Astrocyte of the spinal cord (primary cell): Measurements from ENCODE around the gene FASN.

Experiments
- DNase-seq: peaks from one replicate; pipeline ENCODE4 v3.0.0; 2011; ENCODE audit warnings: low read depth, low spot score
- H3K4me3 ChIP-seq: 2 replicates; pipeline ENCODE4 v1.5.1; 2011; ENCODE audit warnings: low read depth, mild to moderate bottlenecking, low read length, moderate library complexity
- CTCF ChIP-seq: IDR thresholded peaks from 2 replicates; pipeline ENCODE4 v1.5.1; 2012; ENCODE audit warnings: low read depth, mild to moderate bottlenecking, low read length, inconsistent platforms
- in situ Hi-C: cut with HindIII; loops from 2 replicates; pipeline ENCODE4 v1.10.0; 2017; ENCODE audit warnings: low sequenced_read_pairs

The FASN gene

GRCh38 chr17:82061047-82061925, 36.8 kb downstream of the FASN start:
- no peak overlapping the region for H3K4me3 ChIP-seq
- no peak for TF ChIP-seq CTCF
- in situ Hi-C loops, result no loop called here
- DNase-seq, result no peak

GRCh38 chr17:82060614-82061013, 37.4 kb downstream of the FASN start:
- TF ChIP-seq CTCF, result no peak
- no peak for DNase-seq
- in situ Hi-C loops, result no loop called here

GRCh38 chr17:82060001-82060380, 38.0 kb downstream of the FASN start:
- no peak overlapping the region for H3K4me3 ChIP-seq
- DNase-seq, result no peak
- TF ChIP-seq CTCF, result no peak
- in situ Hi-C loops, result no loop called here

More at GRCh38 chr17:82060614-82061013, 37.4 kb downstream of the FASN start:
- no peak overlapping the region for H3K4me3 ChIP-seq

GRCh38 chr17:82059272-82060000, 38.6 kb downstream of the FASN start:
- TF ChIP-seq CTCF, result no peak
- H3K4me3 ChIP-seq, result no peak overlapping the region
- no peak for DNase-seq
- in situ Hi-C loops, result no loop called here

- no peak for TF ChIP-seq CTCF
- no peak overlapping the region for H3K4me3 ChIP-seq
- in situ Hi-C loops, result no loop called here
Measured at GRCh38 chr17:82058855-82059249, 39.2 kb downstream of the FASN start.

GRCh38 chr17:82058230-82058854, 39.7 kb downstream of the FASN start:
- no peak for TF ChIP-seq CTCF
- no peak for DNase-seq
- in situ Hi-C loops, result no loop called here
- no peak overlapping the region for H3K4me3 ChIP-seq

More at GRCh38 chr17:82058855-82059249, 39.2 kb downstream of the FASN start:
- no peak for DNase-seq
